H1 (cell line): ENCODE measurements around the gene MPP2. TPM values are rescaled to one million over a fixed set of nuclear protein-coding genes. Genes with fewer than 3 reads are reported as not detected.
A peak's percentile ranks its signal among the peaks of the same experiment; 100 is the strongest.

ENCODE experiments used
- CTCF ChIA-PET: fragments of 300-600 bp; sonication (Branson Sonifier 250); formaldehyde crosslinking; loops from one replicate; lab custom pipeline; 2021; ENCODE audit not compliant: partially characterized antibody; lab: Charles Lee
- POLR2A ChIA-PET: fragments of 300-600 bp; sonication (Branson Sonifier 250); formaldehyde crosslinking; loops from one replicate; lab custom pipeline; 2021; ENCODE audit warnings: inconsistent platforms; ENCODE audit not compliant: partially characterized antibody; lab: Charles Lee
- DNase-seq, 2 experiments: peaks; one replicate each; pipeline versions ENCODE4 v3.0.0 to v3.0.0-alpha.2; 2010 to 2022; ENCODE audit warnings: low spot score in 2 of 2, low read depth in 1 of 2, mixed read lengths in 1 of 2
- FAIRE-seq: peaks from 2 replicates; lab custom pipeline; 2011; peaks lifted over from hg19 to GRCh38; lab: Jason Lieb, UNC
- H2AFZ ChIP-seq: 2 replicates; pipeline ENCODE4 v1.8.1; 2012; ENCODE audit warnings: low read length, inconsistent platforms
- H2AK5ac ChIP-seq: 2 replicates; pipeline ENCODE4 v1.6.1; 2013; ENCODE audit warnings: low read depth, low read length
- H2BK120ac ChIP-seq: replicated peaks from 2 replicates; pipeline ENCODE3; 2013; ENCODE audit warnings: low read depth, low read length, inconsistent platforms
- H2BK12ac ChIP-seq: 2 replicates; pipeline ENCODE4 v1.6.1; 2013; ENCODE audit warnings: low read depth, low read length
- H2BK15ac ChIP-seq: 2 replicates; pipeline ENCODE4 v1.6.1; 2013; ENCODE audit warnings: low read length
- H2BK20ac ChIP-seq: 2 replicates; pipeline ENCODE4 v1.6.1; 2013; ENCODE audit warnings: low read length
- H2BK5ac ChIP-seq: 2 replicates; pipeline ENCODE4 v1.6.1; 2013; ENCODE audit warnings: low read depth, low read length
- H3K14ac ChIP-seq: 2 replicates; pipeline ENCODE4 v1.6.1; 2013; ENCODE audit warnings: inconsistent platforms; ENCODE audit not compliant: insufficient read length
- H3K18ac ChIP-seq: 2 replicates; pipeline ENCODE4 v1.6.1; 2013; ENCODE audit warnings: low read length; ENCODE audit errors: extremely low read depth
- H3K23ac ChIP-seq: 2 replicates; pipeline ENCODE4 v1.6.1; 2013; ENCODE audit warnings: inconsistent platforms; ENCODE audit not compliant: insufficient read length
- H3K23me2 ChIP-seq: 2 replicates; pipeline ENCODE4 v1.6.1; 2013; ENCODE audit warnings: low read depth, low read length
- H3K27ac ChIP-seq: 2 replicates; pipeline ENCODE4 v1.6.1; 2011; ENCODE audit warnings: low read depth, low read length, inconsistent platforms
- H3K27me3 ChIP-seq, 4 experiments: replicated peaks in 1 of 4; 1 replicate in 1 of 4; 2 replicates in 3 of 4; pipeline versions ENCODE4 v1.6.1 to v1.8.1; 2011 to 2013; ENCODE audit warnings: low read length in 3 of 4, mild to moderate bottlenecking in 3 of 4, inconsistent platforms in 2 of 4, mixed read lengths in 2 of 4, moderate library complexity in 1 of 4; ENCODE audit not compliant: control insufficient read depth in 3 of 4, insufficient read depth in 3 of 4; ENCODE audit errors: extremely low read depth in 1 of 4
- H3K36me3 ChIP-seq, 4 experiments: 2 replicates each; pipeline versions ENCODE4 v1.6.1 to v1.8.1; 2011 to 2013; ENCODE audit warnings: mild to moderate bottlenecking in 4 of 4, low read length in 3 of 4, moderate library complexity in 2 of 4, control low read depth in 1 of 4, inconsistent platforms in 1 of 4; ENCODE audit not compliant: insufficient read depth in 4 of 4, control insufficient read depth in 2 of 4
- H3K4ac ChIP-seq: replicated peaks from 2 replicates; pipeline ENCODE3; 2013; ENCODE audit warnings: low read length, low read depth, mixed read lengths, inconsistent platforms; ENCODE audit not compliant: insufficient read length
- H3K4me1 ChIP-seq, 4 experiments: replicated peaks in 1 of 4; 1 replicate in 1 of 4; 2 replicates in 3 of 4; pipeline versions ENCODE4 v1.6.1 to v1.8.1; 2011 to 2013; ENCODE audit warnings: low read length in 3 of 4, inconsistent platforms in 2 of 4, mixed read lengths in 1 of 4; ENCODE audit not compliant: insufficient read depth in 4 of 4, control insufficient read depth in 3 of 4
- H3K4me2 ChIP-seq, 2 experiments: 2 replicates each; pipeline versions ENCODE4 v1.6.1 to v1.8.1; 2011 to 2013; ENCODE audit warnings: low read depth in 2 of 2, low read length in 2 of 2, control low read depth in 1 of 2, inconsistent platforms in 1 of 2, mild to moderate bottlenecking in 1 of 2; ENCODE audit not compliant: insufficient read depth in 1 of 2
- H3K4me3 ChIP-seq, 4 experiments: fragments of 200-600, 300-600 bp in 1 of 4; sonication (generic), shearing (Covaris generic), sonication (Bioruptor Twin) in 1 of 4; 2 replicates each; pipeline versions ENCODE4 v1.5.1 to v1.8.1; 2011 to 2016; ENCODE audit warnings: low read length in 4 of 4, low read depth in 3 of 4, control low read depth in 2 of 4, inconsistent platforms in 2 of 4, mild to moderate bottlenecking in 2 of 4, mixed read lengths in 1 of 4, moderate library complexity in 1 of 4; ENCODE audit not compliant: insufficient read depth in 2 of 4; ENCODE audit errors: extremely low read depth in 1 of 4
- H3K56ac ChIP-seq: replicated peaks from 2 replicates; pipeline ENCODE3; 2013; ENCODE audit warnings: low read depth, mild to moderate bottlenecking, mixed read lengths, low read length, inconsistent platforms; ENCODE audit not compliant: insufficient read length
- H3K79me1 ChIP-seq: 2 replicates; pipeline ENCODE4 v1.6.1; 2013; ENCODE audit warnings: low read depth, low read length, control low read depth
- H3K79me2 ChIP-seq, 2 experiments: 2 replicates each; pipeline versions ENCODE4 v1.6.1 to v1.8.1; 2012 to 2013; ENCODE audit warnings: low read length in 2 of 2, mild to moderate bottlenecking in 2 of 2, inconsistent platforms in 1 of 2; ENCODE audit not compliant: insufficient read depth in 2 of 2, control insufficient read depth in 1 of 2
- H3K9ac ChIP-seq, 4 experiments: replicated peaks in 1 of 4; 1 replicate in 1 of 4; 2 replicates in 3 of 4; pipeline versions ENCODE4 v1.6.1 to v1.8.1; 2011 to 2013; ENCODE audit warnings: low read depth in 3 of 4, low read length in 3 of 4, control low read depth in 2 of 4, mild to moderate bottlenecking in 2 of 4, moderate library complexity in 2 of 4, inconsistent platforms in 1 of 4; ENCODE audit errors: extremely low read depth in 1 of 4
- H3K9me3 ChIP-seq, 2 experiments: 2 replicates each; pipeline versions ENCODE4 v1.6.1 to v1.8.1; 2012 to 2013; ENCODE audit warnings: mild to moderate bottlenecking in 2 of 2, moderate library complexity in 2 of 2, control low read depth in 1 of 2, inconsistent platforms in 1 of 2, low read depth in 1 of 2, low read length in 1 of 2, mixed read lengths in 1 of 2; ENCODE audit not compliant: insufficient read depth in 2 of 2
- H4K20me1 ChIP-seq, 2 experiments: replicated peaks in 1 of 2; 2 replicates each; pipeline versions ENCODE3 to v1.8.1; 2011 to 2013; ENCODE audit warnings: inconsistent platforms in 2 of 2, low read length in 2 of 2, mild to moderate bottlenecking in 1 of 2; ENCODE audit not compliant: insufficient read depth in 2 of 2, control insufficient read depth in 1 of 2
- H4K5ac ChIP-seq: 2 replicates; pipeline ENCODE4 v1.6.1; 2013; ENCODE audit warnings: low read length, low read depth, mixed read lengths, inconsistent platforms; ENCODE audit not compliant: insufficient read length
- H4K8ac ChIP-seq: 2 replicates; pipeline ENCODE4 v1.8.0; 2013; ENCODE audit warnings: mild to moderate bottlenecking, moderate library complexity, low read length, inconsistent platforms; ENCODE audit not compliant: insufficient read depth; ENCODE audit errors: extremely low read depth
- H4K91ac ChIP-seq: replicated peaks from 2 replicates; pipeline ENCODE3; 2013; ENCODE audit warnings: low read length, mixed read lengths, inconsistent platforms; ENCODE audit not compliant: insufficient read length
- ASH2L ChIP-seq: fragments of 200-600, 300-600 bp; sonication (generic); IDR thresholded peaks from one replicate; pipeline ENCODE4 v1.7.1; 2017; ENCODE audit warnings: low read length
- EZH2 ChIP-seq: fragments of 200-600 bp; sonication (generic); IDR thresholded peaks from 2 replicates; pipeline ENCODE4 v1.7.1; 2012; ENCODE audit warnings: low read depth, mild to moderate bottlenecking, moderate library complexity, low read length, inconsistent platforms; ENCODE audit not compliant: severe bottlenecking
- GABPA ChIP-seq: IDR thresholded peaks from 2 replicates; pipeline ENCODE4 v1.6.1; 2011; ENCODE audit warnings: mild to moderate bottlenecking, low read length, moderate library complexity, borderline replicate concordance; ENCODE audit not compliant: insufficient read depth
- KDM4A ChIP-seq: IDR thresholded peaks from one replicate; pipeline ENCODE4 v1.7.1; 2012; ENCODE audit warnings: low read depth, mild to moderate bottlenecking, moderate library complexity, low read length, inconsistent platforms; ENCODE audit not compliant: severe bottlenecking
- POLR2AphosphoS5 ChIP-seq: IDR thresholded peaks from 2 replicates; pipeline ENCODE4 v1.6.1; 2011; ENCODE audit warnings: low read depth, low read length
- SIN3A ChIP-seq, 2 experiments: IDR thresholded peaks in 1 of 2; conservative IDR thresholded peaks in 1 of 2; 2 replicates each; pipeline ENCODE4 v1.6.1; 2011 to 2012; ENCODE audit warnings: low read length in 2 of 2, improper control_type of control experiment in 1 of 2, low read depth in 1 of 2, mild to moderate bottlenecking in 1 of 2
- TEAD4 ChIP-seq: IDR thresholded peaks from 2 replicates; pipeline ENCODE4 v1.6.1; 2012; ENCODE audit warnings: low read depth, low read length, inconsistent platforms, mixed read lengths
- WGBS, 2 experiments: shearing (Covaris generic) in 1 of 2; methylation state at CpG; one replicate each; pipeline versions ENCODE4 v1.1.6 to v1.1.7; 2013 to 2015; ENCODE audit warnings: low lambda C conversion rate in 2 of 2, mixed read lengths in 2 of 2, inconsistent platforms in 1 of 2, low coverage in 1 of 2, missing lambda C conversion rate in 1 of 2; ENCODE audit not compliant: insufficient replicate concordance in 2 of 2, insufficient coverage in 1 of 2, insufficient read length in 1 of 2; ENCODE audit errors: extremely low coverage in 1 of 2, missing lambda C conversion rate in 1 of 2; 5-methylcytosine and 5-hydroxymethylcytosine counted together
- polyA plus RNA-seq, 7 experiments: library from polyadenylated mRNA; depleted of rRNA in 3 of 7; stranded (reverse) in 5 of 7; unstranded in 2 of 7; fragments of >200 nt in 5 of 7; fragments of 200-250 nt in 2 of 7; gene quantifications; 1 replicate in 5 of 7; 2 replicates in 1 of 7; 4 replicates in 1 of 7; pipeline versions ENCODE4 v1.2.1 to v1.2.3, GENCODE V29; 2011 to 2013; ENCODE audit warnings: missing spikeins in 2 of 7, mixed read lengths in 2 of 7
- total RNA-seq: library from RNA; stranded (reverse); fragmentation: NEBNext Ultra II Directional; extraction: Animal tissue kit (Norgen Biotek cat#: 25700); gene quantifications from 2 replicates; pipeline ENCODE4 v1.2.1, GENCODE V29; 2021
- TF ChIP-seq, protein P1 (sequence below): IDR thresholded peaks from 2 replicates; pipeline ENCODE4 v1.6.1; 2011; ENCODE audit warnings: low read length, improper control_type of control experiment

Gene MPP2
- total and polyA plus RNA-seq, 2 of the 8 experiments (the other 6 are each of a cell fraction or from before 2014, with no cell fraction given) = 30.9 to 34.1 TPM

DNA sequence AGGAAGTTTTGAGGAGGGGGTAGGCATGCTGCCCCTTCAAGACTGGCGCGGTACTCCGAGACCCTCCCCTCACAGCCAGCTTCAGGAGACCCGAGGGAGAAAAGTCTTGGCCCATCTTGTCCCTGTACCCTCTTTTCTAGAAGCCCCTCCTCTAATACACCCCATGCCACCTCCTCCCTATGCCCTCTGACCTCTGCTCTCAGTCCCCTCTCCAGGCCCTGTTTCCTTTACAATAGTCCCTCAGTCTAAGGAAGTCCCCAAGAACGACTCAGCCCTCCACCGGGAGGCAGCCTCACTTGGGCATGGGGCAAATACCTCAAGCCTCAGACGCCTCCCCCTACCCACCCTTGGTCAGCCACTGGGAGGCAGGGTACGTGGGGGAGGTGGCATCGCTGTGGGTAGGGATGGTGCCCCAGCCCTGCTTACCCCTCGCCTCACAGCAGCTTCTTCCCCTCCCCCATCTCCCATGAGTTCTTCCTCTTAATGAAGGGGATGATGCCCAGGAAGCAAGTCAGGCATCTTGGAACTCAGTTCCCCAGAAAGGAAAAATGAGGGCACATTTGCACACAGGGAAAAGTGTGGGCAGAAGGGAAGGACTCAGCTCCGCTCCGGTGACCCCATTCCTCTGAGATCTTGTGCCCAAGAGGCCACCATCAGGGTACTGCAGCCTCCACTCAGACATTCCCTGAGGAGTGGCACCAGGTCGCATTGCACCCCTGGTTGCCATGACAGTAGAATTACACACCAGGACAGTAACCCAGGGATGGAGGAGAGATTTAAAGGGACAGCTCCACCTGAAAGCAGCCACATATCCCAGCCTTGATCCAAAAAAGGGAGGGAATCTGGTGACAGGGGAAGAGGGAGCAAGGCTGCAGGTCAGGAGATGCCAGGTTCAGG lies 6.2 kb downstream of the MPP2 start:
- peaks cover 3% of the 10 kb centered on the region for H3K79me1 ChIP-seq
- peak overlapping the region; percentile 2; the same call in 1 of the 2 replicates for H2AFZ ChIP-seq
- no peaks in the 10 kb centered on the region; a peak in 1 of 8 replicates for H3K36me3 ChIP-seq
- H3K27me3 ChIP-seq = peaks cover 0 to 6% (median 5%) of the 10 kb centered on the region in 4 experiments; a peak in 4 of 7 replicates
- 19% methylated on average over 13 of the region's 13 CpGs; no CpG with 5 or more reads in 1 of the 2 experiments for WGBS, 2 experiments
- H2BK120ac ChIP-seq = peak overlapping the region; percentile 31
- no peak overlapping the region for H4K5ac ChIP-seq
- H3K79me2 ChIP-seq = 0 out of 4 replicates have a peak, but pooled peaks cover 0 to 2% of the 10 kb centered on the region in 2 experiments
- H3K9me3 ChIP-seq = no peaks in the 10 kb centered on the region
- H3K27ac ChIP-seq = no peak overlapping the region
- no peak overlapping the region for H3K56ac ChIP-seq
- peaks cover 0 to 47% (median 35%) of the 10 kb centered on the region in 4 experiments; a peak in 6 of 7 replicates for H3K4me1 ChIP-seq
- peak overlapping the region; percentile 4 for H3K4ac ChIP-seq
- CTCF ChIA-PET = interaction anchor here (0.6 to 25.8 kb wide), 10 partner anchors 9 to 1871 kb away, joined by 3 to 403 read pairs (median 4); no protein-coding TSS in a partner anchor
- FAIRE-seq (no peak), DNase-seq (no peak)
- H2BK20ac ChIP-seq = peak overlapping the region; percentile 82
- H2BK15ac ChIP-seq = peak overlapping the region; percentile 88; the same call in 1 of the 2 replicates
- H3K4me2 ChIP-seq = peak overlapping the region; percentile 80 to 86
- peaks cover 17% of the 10 kb centered on the region for H3K23me2 ChIP-seq
- peak overlapping the region; percentile 58 for H4K91ac ChIP-seq
- POLR2A ChIA-PET = interaction anchor here (1.0 to 1.6 kb wide), 3 partner anchors 11 to 123 kb away, joined by 3 to 4 read pairs (median 4); no protein-coding TSS in a partner anchor
- peak overlapping the region; percentile 9; the same call in 1 of the 2 replicates for H2AK5ac ChIP-seq
- H4K20me1 ChIP-seq = peaks cover 1 to 2% of the 10 kb centered on the region in 2 experiments
- H3K23ac ChIP-seq = no peak overlapping the region
- peak overlapping the region; percentile 60; the same call in 1 of the 2 replicates for H2BK5ac ChIP-seq
- peak overlapping the region; percentile 97; the same call in 1 of the 2 replicates for H2BK12ac ChIP-seq
- H3K14ac ChIP-seq = no peak overlapping the region
- no peak overlapping the region; a peak in 1 of 7 replicates for H3K9ac ChIP-seq
- peak overlapping the region; percentile 38 to 65 (median 48); a peak in 7 of 8 replicates for H3K4me3 ChIP-seq
- no peak overlapping the region; the same call in 1 of the 2 replicates for H4K8ac ChIP-seq
- H3K18ac ChIP-seq = peak overlapping the region; percentile 88
- TF ChIP-seq POLR2AphosphoS5 = no peak
- TF ChIP-seq KDM4A = peak; percentile 78
- TF ChIP-seq TEAD4 = no peak
- peak; percentile 36 for TF ChIP-seq ASH2L
- no peak for TF ChIP-seq GABPA
- peak in 1 of 2 experiments; percentile 57; a peak in 1 of 4 replicates for TF ChIP-seq SIN3A (conservative IDR thresholded peaks at IDR 0.05 in 1 of 2, IDR thresholded peaks at IDR 0.05 in 1 of 2; ENCODE audit: low read depth in 1 of 2, low read length in 2 of 2)
- no peak for TF ChIP-seq EZH2
- TF ChIP-seq, protein P1, sequence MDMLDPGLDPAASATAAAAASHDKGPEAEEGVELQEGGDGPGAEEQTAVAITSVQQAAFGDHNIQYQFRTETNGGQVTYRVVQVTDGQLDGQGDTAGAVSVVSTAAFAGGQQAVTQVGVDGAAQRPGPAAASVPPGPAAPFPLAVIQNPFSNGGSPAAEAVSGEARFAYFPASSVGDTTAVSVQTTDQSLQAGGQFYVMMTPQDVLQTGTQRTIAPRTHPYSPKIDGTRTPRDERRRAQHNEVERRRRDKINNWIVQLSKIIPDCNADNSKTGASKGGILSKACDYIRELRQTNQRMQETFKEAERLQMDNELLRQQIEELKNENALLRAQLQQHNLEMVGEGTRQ = no peak
